GM12865 (cell line): Measurements from ENCODE around the gene SH3TC1.

Source experiments
- DNase-seq: peaks from one replicate; pipeline ENCODE4 v3.0.0; 2010; ENCODE audit warnings: low read depth
- H3K4me3 ChIP-seq: 2 replicates; pipeline ENCODE4 v1.5.1; 2011; ENCODE audit warnings: mild to moderate bottlenecking, low read depth, low read length, control low read depth
- CTCF ChIP-seq: IDR thresholded peaks from 2 replicates; pipeline ENCODE4 v1.5.1; 2011; ENCODE audit warnings: low read length, control low read depth, low read depth, inconsistent platforms; ENCODE audit not compliant: insufficient read depth; ENCODE audit errors: missing control alignments

SH3TC1 gene

GRCh38 chr4:8250637-8251036 is 51.5 kb downstream of the SH3TC1 start:
- no peak overlapping the region for H3K4me3 ChIP-seq
- DNase-seq, result no peak
- TF ChIP-seq CTCF, result no peak

- no peak for TF ChIP-seq CTCF
- no peak overlapping the region for H3K4me3 ChIP-seq
- DNase-seq, result no peak
Measured at GRCh38 chr4:8251110-8251883, 52.2 kb downstream of the SH3TC1 start.

GRCh38 chr4:8252301-8253173 is 53.4 kb downstream of the SH3TC1 start:
- no peak for DNase-seq
- TF ChIP-seq CTCF, result no peak
- no peak overlapping the region for H3K4me3 ChIP-seq

- H3K4me3 ChIP-seq, result no peak overlapping the region
- DNase-seq, result no peak
- no peak for TF ChIP-seq CTCF
Measured at GRCh38 chr4:8254076-8254475, 55.0 kb downstream of the SH3TC1 start.

GRCh38 chr4:8255698-8256441 is 56.8 kb downstream of the SH3TC1 start:
- no peak for TF ChIP-seq CTCF
- no peak for DNase-seq
- no peak overlapping the region for H3K4me3 ChIP-seq

GRCh38 chr4:8257854-8258253 is 58.8 kb downstream of the SH3TC1 start:
- TF ChIP-seq CTCF, result no peak
- H3K4me3 ChIP-seq, result no peak overlapping the region
- no peak for DNase-seq
